ENCODE measurements around the gene TULP4.
"Not testable (repeated sequence)": the region's sequence is repeated elsewhere in the genome, so short reads cannot be mapped to it uniquely, and the experiment has no call there.

DNA sequence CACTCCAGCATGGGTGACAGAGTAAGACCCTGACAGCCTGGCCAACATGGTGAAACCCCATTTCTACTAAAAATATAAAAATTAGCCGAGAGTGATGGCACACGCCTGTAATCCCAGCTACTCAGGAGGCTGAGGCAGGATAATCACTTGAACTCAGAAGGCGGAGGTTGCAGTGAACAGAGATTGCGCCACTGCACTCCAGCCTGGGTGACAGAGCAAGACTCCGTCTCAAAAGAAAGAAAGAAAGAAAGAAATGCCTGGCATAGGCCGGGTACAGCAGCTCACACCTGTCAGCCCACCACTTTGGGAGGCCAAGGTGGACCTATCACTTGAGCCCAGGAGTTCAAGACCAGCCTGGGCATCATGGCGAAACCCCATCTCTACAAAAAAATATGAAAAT lies 208.7 kb downstream of the TULP4 start:
- not testable (repeated sequence) for TF ChIP-seq ZNF384, ARNT, PKNOX1, FOXA1 (IDR thresholded peaks at IDR 0.05)
